GM12873 (cell line): ENCODE measurements around the gene NBR1.

Source experiments
- TF ChIP-seq, protein P1 (sequence below): IDR thresholded peaks from 2 replicates; pipeline ENCODE4 v1.5.1; 2012; ENCODE audit warnings: low read depth, mild to moderate bottlenecking, moderate library complexity, low read length, control low read depth; ENCODE audit not compliant: insufficient read depth; ENCODE audit errors: missing control alignments

NBR1 gene

DNA sequence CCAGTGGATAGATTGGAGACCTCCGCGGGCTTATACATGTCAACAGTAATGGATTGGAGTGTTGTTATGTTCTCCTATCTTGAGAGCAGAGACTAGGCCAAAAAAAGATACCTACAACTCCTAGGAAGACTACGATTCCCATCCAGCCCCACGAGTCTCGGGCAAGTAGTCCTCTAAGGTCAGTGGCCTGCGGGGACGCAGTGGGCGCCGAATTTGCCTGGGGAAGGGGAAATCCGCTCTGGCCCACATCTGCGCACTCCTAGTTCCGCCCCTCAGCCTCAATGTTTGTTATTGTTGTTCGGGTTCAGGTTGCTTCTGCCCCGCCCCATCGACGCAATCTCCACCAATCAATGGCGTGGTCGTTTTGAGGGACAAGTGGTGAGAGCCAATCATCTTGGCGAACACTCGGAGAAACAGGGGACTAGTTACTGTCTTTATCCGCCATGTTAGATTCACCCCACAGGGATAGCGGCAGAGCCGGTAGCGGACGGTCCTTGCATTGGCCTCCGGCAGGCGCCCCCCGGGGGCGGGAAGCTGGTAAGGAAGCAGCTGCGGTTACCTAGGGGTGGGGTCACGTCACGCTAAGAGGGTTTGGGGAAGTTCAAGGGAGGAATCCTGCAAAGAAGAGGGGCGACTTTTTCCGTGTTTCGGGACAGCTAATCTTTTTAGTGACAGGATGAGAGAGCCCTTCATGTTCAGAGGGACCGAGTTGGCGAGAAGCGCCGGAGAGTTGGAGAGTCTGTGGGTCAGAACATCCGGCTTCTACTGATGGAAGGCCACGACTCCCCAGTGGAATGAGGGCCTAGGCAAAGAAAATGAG, at the start of gene NBR1:
Gene NBR1, plus strand, starts transcription at position 449 of the 820 bp plus-strand sequence. CDS start 4,586 bp downstream, outside the sequence.
- TF ChIP-seq, protein P1, sequence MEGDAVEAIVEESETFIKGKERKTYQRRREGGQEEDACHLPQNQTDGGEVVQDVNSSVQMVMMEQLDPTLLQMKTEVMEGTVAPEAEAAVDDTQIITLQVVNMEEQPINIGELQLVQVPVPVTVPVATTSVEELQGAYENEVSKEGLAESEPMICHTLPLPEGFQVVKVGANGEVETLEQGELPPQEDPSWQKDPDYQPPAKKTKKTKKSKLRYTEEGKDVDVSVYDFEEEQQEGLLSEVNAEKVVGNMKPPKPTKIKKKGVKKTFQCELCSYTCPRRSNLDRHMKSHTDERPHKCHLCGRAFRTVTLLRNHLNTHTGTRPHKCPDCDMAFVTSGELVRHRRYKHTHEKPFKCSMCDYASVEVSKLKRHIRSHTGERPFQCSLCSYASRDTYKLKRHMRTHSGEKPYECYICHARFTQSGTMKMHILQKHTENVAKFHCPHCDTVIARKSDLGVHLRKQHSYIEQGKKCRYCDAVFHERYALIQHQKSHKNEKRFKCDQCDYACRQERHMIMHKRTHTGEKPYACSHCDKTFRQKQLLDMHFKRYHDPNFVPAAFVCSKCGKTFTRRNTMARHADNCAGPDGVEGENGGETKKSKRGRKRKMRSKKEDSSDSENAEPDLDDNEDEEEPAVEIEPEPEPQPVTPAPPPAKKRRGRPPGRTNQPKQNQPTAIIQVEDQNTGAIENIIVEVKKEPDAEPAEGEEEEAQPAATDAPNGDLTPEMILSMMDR = peak; percentile 33

DNA sequence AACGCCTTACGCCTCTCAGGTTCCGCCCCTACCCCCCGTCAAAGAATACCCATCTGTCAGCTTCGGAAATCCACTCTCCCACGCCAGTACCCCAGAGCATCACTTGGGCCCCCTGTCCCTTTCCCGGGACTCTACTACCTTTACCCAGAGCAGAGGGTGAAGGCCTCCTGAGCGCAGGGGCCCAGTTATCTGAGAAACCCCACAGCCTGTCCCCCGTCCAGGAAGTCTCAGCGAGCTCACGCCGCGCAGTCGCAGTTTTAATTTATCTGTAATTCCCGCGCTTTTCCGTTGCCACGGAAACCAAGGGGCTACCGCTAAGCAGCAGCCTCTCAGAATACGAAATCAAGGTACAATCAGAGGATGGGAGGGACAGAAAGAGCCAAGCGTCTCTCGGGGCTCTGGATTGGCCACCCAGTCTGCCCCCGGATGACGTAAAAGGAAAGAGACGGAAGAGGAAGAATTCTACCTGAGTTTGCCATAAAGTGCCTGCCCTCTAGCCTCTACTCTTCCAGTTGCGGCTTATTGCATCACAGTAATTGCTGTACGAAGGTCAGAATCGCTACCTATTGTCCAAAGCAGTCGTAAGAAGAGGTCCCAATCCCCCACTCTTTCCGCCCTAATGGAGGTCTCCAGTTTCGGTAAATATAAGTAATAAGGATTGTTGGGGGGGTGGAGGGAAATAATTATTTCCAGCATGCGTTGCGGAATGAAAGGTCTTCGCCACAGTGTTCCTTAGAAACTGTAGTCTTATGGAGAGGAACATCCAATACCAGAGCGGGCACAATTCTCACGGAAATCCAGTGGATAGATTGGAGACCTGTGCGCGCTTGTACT, 45.7 kb upstream of the NBR1 start, which contains the start of gene BRCA1:
Gene BRCA1, minus strand, starts transcription at position 232 of the 834 bp plus-strand sequence. CDS start 1,268 bp downstream, outside the sequence.
- TF ChIP-seq, protein P1 = no peak

GRCh38 chr17:43125967-43126910, 44.8 kb upstream of the NBR1 start:
- TF ChIP-seq, protein P1 = no peak

DNA sequence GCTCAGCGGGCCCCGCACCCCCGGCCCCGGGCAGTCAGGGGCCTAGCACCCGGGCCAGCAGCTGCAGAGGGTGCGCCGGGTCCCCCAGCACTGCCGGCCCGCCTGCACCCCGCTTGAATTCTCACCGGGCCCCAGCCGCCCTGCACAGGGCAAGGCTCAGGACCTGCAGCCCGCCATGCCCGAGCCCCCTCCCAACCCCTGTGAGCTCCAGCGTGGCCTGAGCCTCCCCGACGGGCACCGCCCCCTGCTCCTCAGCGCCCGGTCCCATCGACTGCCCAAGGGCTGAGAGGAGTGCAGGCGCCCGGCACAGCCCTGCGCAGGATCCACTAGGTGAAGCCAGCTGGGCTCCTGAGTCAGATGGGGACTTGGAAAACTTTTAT, 44.1 kb upstream of the NBR1 start:
- TF ChIP-seq, protein P1 = no peak

GRCh38 chr17:43129671-43130010, 41.4 kb upstream of the NBR1 start:
- TF ChIP-seq, protein P1 = no peak

- TF ChIP-seq, protein P1 = no peak
Measured at GRCh38 chr17:43132117-43132516, 38.9 kb upstream of the NBR1 start.
